ENCODE data around the gene ZNF423.

Gene ZNF423

DNA sequence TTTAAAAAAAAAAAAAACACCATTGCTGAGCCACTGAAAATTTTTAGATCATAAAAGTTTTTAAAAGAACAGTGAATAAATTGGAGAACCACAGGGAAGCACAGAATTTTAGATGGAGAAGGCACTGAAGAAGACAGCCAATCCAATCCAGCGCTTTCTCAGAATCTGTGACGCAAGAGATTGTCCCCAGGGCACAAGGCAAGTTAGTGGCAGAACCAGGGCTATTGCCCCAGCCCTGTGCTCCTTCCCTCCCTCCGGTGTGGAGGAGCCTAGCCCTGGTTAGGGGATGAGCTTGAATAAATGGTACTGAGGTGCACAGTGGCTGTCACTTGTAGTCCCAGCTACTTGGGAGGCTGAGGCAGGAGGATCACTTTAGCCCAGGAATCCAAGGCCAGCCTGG lies 108.3 kb downstream of the ZNF423 start:
- no peak for DNase-seq

DNA sequence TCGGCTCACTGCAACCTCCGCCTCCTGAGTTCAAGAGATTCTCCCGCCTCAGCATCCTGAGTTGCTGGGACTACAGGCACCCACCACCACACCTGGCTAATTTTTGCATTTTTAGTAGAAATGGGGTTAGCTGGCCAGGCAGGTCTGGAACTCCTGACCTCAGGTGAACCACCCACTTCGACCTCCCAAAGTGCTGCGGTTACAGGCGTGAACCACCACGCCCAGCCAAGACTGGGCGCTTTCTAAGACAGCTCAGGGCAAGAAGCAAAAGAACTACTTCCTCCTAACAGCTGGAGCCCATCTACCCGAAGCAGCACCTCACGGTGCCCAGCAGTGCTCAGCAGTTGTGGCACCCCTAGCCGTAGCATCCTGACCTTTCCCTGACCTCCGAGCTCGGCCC lies 109.4 kb downstream of the ZNF423 start:
- DNase-seq: no peak

DNA sequence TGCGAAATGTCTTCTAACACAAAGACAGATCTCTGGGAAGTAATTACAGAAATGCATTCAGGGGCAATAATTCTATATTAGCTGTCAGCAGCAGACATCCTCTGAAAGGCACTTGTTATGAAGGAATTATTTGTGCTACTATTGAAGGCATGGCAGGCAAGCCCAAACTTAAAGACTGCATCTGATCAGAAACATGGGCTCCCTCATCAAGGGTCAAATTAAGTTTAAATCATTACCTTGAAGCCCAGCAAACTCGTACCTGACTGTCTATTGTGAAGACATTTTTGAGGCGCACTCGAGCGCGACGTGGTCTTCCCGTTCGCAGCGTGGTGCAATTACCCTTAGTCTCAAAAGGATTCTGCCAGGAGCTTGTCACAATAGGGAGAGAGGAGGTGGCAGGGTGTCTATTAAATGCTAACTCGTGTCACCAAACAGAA lies 110.6 kb downstream of the ZNF423 start:
- no peak for DNase-seq

DNA sequence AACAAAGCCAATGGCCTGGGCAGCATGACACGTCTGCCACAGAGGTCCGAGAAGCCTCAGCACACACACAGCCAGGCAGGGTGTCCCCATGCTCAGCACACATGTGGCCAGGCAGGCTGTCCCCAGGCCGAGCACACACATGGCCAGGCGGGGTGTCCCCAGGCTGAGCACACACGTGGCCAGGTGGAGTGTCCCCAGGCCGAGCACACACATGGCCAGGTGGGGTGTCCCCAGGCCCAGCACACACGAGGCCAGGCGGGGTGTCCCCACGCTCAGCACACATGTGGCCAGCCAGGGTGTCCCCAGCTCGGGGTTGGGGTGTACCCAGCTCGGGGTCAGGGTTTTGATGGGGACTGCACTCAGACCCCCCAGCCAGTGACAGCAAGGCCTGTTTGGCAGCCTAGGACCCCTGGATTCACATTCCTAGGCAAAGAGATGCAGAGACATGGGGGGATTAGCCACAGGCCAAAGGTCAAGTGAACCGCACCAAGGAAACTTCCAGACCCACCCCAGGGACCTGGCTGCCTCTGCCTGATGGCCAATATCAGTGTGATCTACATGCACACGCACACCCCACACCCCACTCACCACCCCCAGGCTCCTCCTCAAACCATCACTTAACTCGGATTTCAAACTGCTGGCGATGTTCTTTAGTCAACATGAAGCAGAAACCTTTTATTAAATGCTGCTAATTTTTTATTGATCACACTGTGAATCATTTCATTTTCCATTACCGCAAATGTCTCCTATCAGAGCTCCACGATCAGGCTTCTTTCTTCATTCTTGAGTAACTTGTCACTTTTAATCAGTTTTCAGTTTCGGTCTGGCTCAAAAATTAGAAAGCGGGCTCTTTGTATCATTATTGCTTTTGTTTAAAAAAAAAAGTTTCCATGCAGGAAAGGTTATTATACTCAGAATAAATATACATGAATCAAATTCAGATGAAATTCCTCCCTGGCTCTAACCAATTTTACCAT lies 111.4 kb downstream of the ZNF423 start:
- no peak for DNase-seq

DNA sequence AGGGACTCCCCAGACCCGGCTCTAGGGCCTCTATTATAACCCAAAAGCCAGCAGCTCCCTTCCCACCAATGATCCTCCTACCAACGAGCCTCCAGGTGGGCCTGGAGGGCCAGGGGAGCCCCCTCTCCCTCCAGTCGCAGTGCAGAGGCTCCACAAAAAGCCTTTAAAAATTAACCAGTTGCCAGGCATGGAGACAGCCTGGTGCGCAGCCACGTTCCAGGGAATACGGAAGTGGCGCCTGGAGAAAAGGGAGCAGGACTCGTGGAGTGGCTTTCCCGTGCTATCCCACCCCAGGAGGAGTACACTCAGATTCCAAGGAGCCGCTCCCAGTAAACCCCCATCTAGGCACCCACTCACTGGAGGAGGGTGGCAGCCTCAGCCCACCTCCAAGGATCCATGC lies 112.3 kb downstream of the ZNF423 start:
- DNase-seq: no peak

DNA sequence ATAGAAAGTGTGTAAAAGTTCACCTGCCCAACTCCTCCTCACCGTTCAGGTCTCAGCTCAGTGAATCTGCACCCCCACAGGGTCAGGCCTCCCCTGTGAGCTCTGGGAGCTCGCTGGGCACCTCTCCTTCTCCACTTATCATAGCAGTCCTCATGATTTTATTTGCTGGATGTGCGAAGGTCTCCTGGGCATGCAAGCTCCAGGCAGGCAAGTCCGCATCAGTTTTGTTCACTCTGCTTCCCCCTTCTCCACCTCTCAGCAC lies 112.8 kb downstream of the ZNF423 start:
- no peak for DNase-seq

DNA sequence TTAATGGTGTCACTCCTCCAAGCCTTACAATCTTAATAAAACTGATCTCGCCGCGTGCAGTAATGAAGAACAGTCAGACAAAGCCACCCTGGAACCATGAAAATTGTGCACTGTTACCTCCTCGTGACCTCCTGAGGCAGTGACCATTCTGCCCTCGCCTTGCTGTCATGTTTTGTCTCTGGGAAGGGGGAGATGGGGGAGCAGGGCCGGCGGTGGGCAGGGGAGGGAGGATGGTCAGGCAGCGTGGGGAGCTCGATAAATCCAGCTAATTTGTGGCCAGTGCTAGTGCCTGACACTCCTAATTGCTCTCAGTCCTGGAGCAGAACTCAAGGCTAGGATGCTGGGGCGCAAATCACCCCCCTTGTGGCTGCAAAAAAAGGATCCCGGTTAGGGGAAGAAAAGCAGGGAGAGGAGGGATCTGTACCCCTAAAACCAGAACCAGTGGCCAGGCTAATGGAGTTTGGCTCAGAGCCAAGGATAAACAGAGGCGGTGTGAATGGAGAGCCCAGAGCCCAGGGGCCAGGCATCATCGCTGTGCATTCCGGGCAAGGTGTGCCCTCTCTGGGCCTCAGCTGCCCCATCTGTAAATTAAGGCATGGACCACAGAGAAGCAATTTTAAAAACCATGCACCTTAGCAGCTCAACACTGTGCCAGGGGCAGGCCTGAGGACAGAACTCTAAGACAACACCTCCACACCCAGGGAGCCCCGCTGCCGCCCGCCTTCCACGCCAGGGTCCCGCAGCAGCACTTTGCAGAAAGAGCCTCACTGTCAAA lies 113.3 kb downstream of the ZNF423 start:
- no peak for DNase-seq

DNA sequence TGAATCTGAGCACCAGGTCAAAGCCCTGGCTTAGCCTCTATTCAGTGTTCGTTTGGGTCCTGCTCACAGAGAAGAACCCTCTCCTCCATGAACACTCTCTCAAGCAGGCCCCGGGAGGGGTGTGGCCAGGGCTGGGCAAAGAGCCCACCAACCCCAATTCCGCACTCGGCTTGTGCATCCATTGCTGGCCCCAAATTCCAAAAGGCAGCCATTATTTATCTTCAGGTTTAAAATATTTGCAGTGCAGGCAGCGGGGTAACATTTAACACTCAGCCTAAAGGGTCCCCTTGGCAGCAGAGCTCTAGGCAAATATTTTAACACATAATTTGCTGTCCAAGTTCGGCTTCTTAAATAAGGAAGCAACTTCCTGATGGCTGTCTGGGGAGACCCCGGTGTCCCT lies 115.7 kb downstream of the ZNF423 start:
- DNase-seq: no peak

DNA sequence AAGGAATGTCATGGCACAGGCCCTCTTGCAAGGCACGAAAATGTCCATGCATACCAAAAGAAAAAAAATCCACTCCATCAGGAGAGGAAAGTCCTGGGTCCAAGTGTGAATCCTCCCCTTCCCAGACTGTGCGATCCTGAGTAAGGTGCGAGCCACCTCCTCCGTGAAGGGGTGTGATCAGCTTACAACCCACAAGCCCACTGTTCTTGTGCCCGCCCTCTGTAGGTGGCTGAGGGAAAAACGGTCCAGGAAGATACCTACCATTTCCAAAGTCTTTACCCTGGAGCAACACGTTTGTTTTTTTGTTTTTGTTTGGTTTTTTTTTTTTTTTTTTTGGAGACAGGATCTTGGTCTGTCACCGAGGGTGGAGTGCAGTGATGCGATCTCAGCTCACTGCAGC lies 116.5 kb downstream of the ZNF423 start:
- DNase-seq: no peak

DNA sequence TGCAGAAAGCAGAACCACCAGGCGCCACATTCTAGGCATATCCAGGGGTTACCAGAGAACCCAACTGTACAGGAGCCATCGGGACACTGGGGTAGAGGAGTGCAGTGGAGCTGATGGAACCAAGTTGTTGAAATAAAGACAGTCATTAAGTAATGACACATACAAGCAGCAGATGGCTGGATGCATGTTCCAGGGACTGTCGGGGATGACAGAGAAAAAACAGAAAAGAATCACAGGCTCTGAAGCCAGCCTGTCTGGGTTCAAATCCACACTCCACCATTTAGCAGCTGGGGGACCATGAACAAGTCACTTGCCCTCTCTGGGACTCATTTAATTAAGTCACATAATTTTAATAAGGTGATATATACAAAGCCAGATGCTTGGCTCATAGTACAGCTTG lies 117.1 kb downstream of the ZNF423 start:
- DNase-seq: no peak

DNA sequence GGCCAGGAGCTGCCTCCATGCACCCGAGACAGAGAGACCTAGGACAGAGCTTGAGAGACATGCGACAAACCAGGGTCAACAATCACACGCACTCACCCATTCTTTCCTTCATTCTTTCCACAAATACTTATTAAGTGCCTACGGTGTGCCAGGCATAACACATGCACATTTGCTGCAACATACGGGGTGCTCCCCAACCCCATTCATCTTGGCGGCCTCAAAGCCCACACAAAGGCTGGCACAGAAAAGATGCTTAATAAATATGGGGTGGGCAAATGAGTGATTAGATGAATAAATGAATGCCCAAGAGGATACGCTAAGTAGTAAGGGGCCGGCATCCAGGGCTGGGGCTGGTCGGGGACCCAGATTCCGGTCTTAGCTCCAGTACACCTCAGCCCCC lies 117.9 kb downstream of the ZNF423 start:
- no peak for DNase-seq

DNA sequence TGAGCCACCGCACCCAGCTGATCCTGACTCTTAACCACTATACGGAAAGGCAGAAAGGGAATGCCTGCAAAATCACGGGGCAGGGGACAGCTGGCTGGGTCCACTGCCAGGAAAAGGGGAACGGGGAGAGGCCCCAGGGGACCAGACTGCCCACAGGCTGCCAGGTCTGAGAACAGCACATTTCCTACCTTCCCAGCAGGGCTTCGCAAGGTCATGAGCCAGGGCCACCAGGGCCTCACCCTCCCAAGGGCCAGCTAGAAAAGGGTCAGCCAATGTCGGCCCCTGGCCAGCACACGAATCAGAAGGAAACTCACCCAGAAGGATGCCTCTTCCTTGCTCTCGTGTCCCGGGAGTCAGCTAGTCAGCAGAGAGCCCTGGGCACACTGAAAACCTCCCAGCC lies 118.4 kb downstream of the ZNF423 start:
- no peak for DNase-seq

DNA sequence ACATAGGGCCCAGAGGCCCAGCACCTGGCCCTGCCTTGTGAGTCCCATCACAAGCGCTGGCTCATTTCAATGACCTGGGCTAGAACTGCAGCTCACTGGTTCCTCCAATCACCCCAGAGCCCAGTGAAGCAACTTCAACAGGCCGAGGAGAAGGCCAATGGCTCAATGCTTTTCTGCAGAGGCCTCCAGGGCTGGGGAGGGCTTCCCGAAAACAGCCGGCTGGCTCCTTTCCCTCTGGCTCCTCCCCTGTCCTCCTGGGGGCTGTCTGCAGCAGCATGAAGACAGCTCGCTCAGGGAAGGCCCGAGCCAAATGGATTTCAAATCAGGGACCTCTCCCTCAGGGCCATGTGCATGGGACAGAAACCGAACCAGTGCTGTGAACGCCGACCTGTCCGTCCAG lies 121.6 kb downstream of the ZNF423 start:
- no peak for DNase-seq

DNA sequence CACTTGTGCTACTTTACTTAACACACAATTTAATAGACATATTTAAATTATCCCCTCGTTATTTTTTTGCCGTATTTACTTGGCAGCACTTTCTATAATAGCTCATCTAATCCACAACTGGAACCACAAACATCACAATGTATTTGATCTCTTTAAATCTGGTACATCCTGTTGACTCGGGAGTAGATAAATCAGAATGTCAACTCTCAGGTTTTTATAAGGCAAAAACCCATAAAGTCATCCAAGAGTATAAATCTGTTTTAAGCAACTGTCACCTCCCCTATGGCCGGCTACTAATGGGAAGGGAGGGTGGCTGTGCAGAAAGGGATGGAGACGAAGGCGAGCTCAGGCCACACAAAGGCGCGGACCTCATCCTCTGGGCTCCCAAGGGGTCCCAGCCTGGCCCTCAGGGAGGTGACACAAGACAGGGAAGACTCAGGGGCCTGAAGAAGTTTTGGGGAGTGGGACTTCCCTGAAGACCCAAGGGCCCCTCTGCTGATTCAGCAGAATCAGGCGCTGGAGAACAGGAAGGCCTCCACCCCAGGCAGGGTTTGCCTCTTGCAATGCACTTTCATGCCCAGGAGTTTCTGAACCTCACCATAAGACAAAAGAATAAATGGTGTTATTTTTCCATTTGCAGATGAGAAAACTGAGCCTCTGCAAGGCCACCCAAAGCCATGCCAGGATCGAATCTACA lies 122.5 kb downstream of the ZNF423 start:
- no peak for DNase-seq

DNA sequence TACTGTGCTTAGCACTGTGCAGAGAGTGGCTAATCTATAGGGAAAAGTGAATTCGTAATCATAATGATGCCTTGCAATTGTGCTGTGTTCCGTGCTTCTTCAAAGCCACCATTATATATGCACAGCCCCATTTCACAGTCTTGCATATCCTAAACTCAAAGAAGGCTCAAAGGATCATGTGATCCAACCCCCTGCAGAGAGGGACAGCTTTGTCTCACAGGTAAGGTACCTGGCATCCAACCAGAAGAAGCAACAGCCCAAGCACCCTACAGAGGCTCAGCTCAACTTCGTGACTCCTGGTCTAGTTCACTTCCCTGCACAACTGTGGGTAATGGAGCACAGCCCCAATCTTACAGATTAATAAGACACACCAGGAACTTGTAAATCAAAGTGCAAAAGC lies 124.0 kb downstream of the ZNF423 start:
- DNase-seq: no peak

DNA sequence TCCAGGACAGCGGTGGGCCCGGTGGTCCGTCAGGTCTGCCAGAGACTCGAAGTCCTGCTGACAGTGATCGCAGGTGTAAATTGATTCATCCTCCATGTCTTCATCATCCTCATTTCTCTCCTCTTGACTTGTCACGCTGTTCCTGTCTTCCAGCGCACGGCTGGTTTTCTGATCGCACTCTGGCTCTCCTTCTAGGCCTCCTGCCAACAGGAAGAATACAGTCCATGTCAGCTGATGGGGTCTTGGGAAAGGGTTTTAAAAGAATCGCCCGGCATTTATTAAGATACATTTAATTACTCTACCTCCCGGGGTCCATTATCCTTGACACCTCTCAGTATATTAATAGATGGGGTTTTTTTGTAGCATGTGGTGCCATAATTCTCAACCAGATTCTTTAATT lies 125.1 kb downstream of the ZNF423 start:
- DNase-seq: no peak

DNA sequence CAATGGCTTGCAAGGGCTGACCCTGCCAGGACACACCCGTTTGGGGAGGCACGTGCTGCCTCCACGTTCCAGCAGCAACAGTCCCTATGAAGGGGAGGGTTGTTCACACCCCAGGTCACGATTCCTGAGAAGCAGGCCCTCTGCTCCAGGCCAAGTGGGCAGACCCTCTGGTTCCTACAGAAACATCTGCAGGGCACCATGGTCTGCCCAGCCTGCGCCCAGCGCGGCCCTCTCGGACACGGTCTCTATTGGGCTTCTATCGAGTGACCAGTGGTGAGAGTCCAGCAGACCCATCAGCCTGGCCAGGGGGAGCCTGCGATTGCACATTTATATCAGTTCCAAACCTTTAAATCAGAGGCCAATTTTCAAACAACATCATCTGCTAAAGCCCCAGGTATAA lies 128.3 kb downstream of the ZNF423 start:
- no peak for DNase-seq

DNA sequence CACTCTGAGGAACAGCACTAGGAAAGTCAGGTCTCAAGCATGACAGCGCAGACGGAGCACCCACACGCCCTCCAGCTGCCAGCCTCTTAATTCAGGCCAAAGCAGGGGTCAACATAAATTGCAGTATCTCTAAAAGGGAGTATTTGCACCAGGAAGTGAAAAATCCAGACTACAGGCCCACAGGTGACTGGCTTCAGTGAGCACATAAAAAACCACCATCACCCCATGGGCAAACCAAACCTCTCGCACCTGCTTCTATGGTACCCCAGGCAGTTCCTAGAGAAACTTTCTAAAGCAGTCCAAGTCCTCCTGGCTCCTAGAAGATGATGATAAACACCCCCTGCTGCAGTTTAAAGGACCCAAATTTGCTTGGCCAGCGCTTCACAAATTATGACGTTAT lies 129.8 kb downstream of the ZNF423 start:
- DNase-seq: no peak

DNA sequence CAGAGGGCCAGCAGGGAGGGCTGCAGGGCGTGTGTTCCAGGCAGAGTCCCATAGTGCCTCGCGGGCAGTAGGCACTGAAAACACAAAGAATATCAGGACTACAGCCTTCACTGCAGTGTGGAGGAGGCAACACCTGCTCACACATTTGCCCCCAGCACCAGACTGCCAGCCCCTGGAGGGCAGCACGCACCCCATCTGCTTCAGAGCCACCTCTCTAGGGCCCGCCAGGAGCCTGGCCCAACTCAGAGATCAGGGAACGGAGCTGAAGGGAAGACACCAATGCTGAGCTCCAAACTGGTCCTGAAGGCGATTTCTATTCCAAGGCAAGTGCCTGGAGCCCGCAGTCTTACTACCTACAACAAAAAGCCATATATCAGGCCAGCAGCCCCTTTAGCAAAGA lies 130.3 kb downstream of the ZNF423 start:
- no peak for DNase-seq

DNA sequence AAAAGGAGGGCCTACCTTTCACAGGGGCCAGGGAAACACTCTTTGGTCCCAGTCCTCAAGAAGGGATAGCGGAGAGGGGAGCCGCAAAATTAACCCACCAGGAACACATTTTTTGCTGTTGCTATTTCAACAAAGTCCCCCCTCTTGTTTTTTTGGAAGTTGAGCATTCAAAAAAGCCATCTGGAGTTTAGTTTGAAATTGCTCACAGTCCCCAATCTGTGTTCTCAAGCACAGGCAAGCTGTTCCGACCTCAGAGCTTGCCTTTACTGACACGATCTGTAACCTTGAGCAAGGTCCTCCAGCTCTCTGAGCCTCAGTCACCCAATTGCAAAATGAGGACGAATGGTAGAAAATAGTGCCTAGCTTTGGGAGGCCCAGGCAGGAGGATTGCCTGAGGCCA lies 131.1 kb downstream of the ZNF423 start:
- no peak for DNase-seq

DNA sequence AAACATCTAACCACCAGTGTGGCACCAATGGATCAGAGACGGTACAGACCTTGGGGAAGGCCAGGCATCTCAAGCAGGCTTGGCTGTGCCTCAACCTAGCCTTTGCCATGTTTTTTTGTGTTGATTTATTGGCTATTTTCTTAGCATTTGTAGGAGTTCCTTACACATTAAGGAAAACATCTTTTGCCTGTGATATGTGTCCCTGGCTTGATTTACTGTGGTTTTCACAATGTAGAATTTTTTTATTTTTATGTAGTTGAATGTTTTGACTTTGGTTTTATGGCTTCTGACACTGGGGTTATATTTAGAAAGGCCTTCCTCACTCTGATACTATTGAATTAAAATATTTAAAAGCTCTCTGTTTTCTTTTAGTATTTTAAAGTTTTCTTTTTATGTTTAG lies 132.6 kb downstream of the ZNF423 start:
- no peak for DNase-seq

DNA sequence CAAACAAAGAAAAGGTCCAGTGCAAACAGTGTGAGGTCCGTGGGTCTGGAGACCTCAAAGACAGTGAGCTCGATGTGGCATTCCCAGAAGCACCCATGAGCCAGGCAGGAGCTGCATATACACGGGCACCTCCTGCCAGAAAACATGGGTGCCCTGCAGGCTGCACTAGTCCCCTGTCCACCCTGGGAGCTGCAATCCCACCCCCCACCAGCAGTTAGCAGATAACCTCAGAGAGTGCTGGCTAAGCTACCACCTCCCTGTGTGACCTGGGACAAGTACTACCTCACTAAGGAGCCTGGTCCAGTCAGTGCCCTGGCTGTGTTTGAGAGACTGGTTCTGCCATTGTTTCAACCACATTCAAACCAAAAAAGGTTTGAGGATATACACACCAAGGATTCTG lies 135.7 kb downstream of the ZNF423 start:
- no peak for DNase-seq

DNA sequence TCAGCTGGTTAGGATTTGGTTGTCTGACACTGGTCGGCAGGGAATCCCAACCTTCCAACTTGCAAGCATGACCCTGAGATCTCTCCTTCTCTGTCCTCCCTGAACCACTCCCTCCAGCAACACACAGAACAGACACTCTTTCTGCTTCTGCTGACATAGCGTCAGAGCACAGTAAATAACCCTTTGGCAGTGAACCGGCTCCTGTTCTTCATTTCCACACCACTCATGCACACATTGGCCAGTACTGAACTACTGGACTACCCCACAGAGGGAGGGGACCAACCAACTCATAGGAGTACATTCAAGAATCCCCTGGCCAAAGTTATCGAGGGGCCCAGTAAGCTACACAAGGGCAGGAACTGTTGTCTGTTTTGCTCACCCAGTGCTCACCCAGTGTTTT lies 138.2 kb downstream of the ZNF423 start:
- no peak for DNase-seq

Measured in CD4-positive, alpha-beta T cell treated with Interleukin-17A for 1 hour (primary cell).